Measurements from ENCODE around the gene PRKAA1. TPM values are rescaled to one million over a fixed set of nuclear protein-coding genes. Genes with fewer than 3 reads are reported as not detected.

The PRKAA1 gene
- total RNA-seq, result 83.9 TPM
- long read RNA-seq, full-length matches to known transcripts, result 18 of 36 reads
- long read RNA-seq, partial matches to known transcripts, result 3 of 36 reads
- long read RNA-seq, other reads (novel, unspliced or antisense), result 15 of 36 reads

GRCh38 chr5:40798012-40798800, at the start of gene PRKAA1:
Gene PRKAA1, minus strand, starts transcription at chr5:40798374. Its CDS starts 185 bp downstream, at chr5:40798189.
- peak; percentile 96 for DNase-seq (ENCODE audit: low spot score)

- no peak for DNase-seq (ENCODE audit: low spot score)
Measured at GRCh38 chr5:40847525-40847924, 49.4 kb upstream of the PRKAA1 start.

- DNase-seq (ENCODE audit: low spot score), result no peak
Measured at GRCh38 chr5:40846371-40846770, 48.2 kb upstream of the PRKAA1 start.

- DNase-seq (ENCODE audit: low spot score), result no peak
Measured at GRCh38 chr5:40844565-40844964, 46.4 kb upstream of the PRKAA1 start.

- DNase-seq (ENCODE audit: low spot score), result no peak
Measured at GRCh38 chr5:40842351-40842750, 44.2 kb upstream of the PRKAA1 start.

- DNase-seq (ENCODE audit: low spot score), result no peak
Measured at GRCh38 chr5:40841068-40841805, 43.1 kb upstream of the PRKAA1 start, which contains the start of gene CARD6. Gene CARD6, plus strand, starts transcription at chr5:40841367. Its CDS starts 16 bp downstream, at chr5:40841383.

- no peak for DNase-seq (ENCODE audit: low spot score)
Measured at GRCh38 chr5:40838086-40838485, 39.9 kb upstream of the PRKAA1 start.

GRCh38 chr5:40834849-40835787, 36.9 kb upstream of the PRKAA1 start, which contains the start of gene RPL37:
Gene RPL37, minus strand, starts transcription at chr5:40835222. Its CDS starts 37 bp downstream, at chr5:40835185.
- peak; percentile 98 for DNase-seq (ENCODE audit: low spot score)

GRCh38 chr5:40834391-40834848, 36.2 kb upstream of the PRKAA1 start:
- no peak for DNase-seq (ENCODE audit: low spot score)

- no peak for DNase-seq (ENCODE audit: low spot score)
Measured at GRCh38 chr5:40833712-40834229, 35.6 kb upstream of the PRKAA1 start.

- no peak for DNase-seq (ENCODE audit: low spot score)
Measured at GRCh38 chr5:40832345-40832744, 34.2 kb upstream of the PRKAA1 start.

- DNase-seq (ENCODE audit: low spot score), result no peak
Measured at GRCh38 chr5:40831346-40832210, 33.4 kb upstream of the PRKAA1 start.

- no peak for DNase-seq (ENCODE audit: low spot score)
Measured at GRCh38 chr5:40829748-40830533, 31.8 kb upstream of the PRKAA1 start.

- no peak for DNase-seq (ENCODE audit: low spot score)
Measured at GRCh38 chr5:40828690-40829661, 30.8 kb upstream of the PRKAA1 start.

- no peak for DNase-seq (ENCODE audit: low spot score)
Measured at GRCh38 chr5:40828021-40828631, 30.0 kb upstream of the PRKAA1 start.

- no peak for DNase-seq (ENCODE audit: low spot score)
Measured at GRCh38 chr5:40827188-40827977, 29.2 kb upstream of the PRKAA1 start.

Measured in mesenteric fat pad (tissue), 1 donor.